Mesenchymal stem cell (in vitro differentiated cells and primary cell): ENCODE measurements around the gene C19orf25.

ENCODE experiments used
- DNase-seq: peaks from one replicate; pipeline ENCODE4 v3.0.0-alpha.2; 2013
- H2AFZ ChIP-seq: one replicate; pipeline ENCODE4 v1.6.1; 2013; ENCODE audit warnings: low read depth, mild to moderate bottlenecking, control low read depth, inconsistent platforms, low read length, moderate library complexity
- H2AK5ac ChIP-seq: 2 replicates; pipeline ENCODE4 v1.6.1; 2013; ENCODE audit warnings: low read length, moderate library complexity, mild to moderate bottlenecking, inconsistent platforms; ENCODE audit not compliant: severe bottlenecking
- H2BK120ac ChIP-seq: one replicate; pipeline ENCODE4 v1.6.1; 2013; ENCODE audit warnings: low read depth, mild to moderate bottlenecking, inconsistent platforms, low read length, moderate library complexity
- H2BK12ac ChIP-seq, 2 experiments: one replicate each; pipeline ENCODE4 v1.6.1; 2013; ENCODE audit warnings: inconsistent platforms in 2 of 2, low read length in 2 of 2, mild to moderate bottlenecking in 2 of 2, moderate library complexity in 2 of 2, control low read depth in 1 of 2
- H2BK15ac ChIP-seq: one replicate; pipeline ENCODE4 v1.6.1; 2013; ENCODE audit warnings: mild to moderate bottlenecking, low read depth, inconsistent platforms; ENCODE audit not compliant: poor library complexity, severe bottlenecking
- H2BK5ac ChIP-seq: 2 replicates; pipeline ENCODE4 v1.6.1; 2013; ENCODE audit warnings: low read depth, mild to moderate bottlenecking, low read length, control low read depth, inconsistent platforms; ENCODE audit not compliant: poor library complexity, severe bottlenecking
- H3K14ac ChIP-seq, 2 experiments: one replicate each; pipeline ENCODE4 v1.6.1; 2013; ENCODE audit warnings: inconsistent platforms in 2 of 2, low read length in 2 of 2, control low read depth in 1 of 2, mild to moderate bottlenecking in 1 of 2, moderate library complexity in 1 of 2
- H3K18ac ChIP-seq, 2 experiments: one replicate each; pipeline ENCODE4 v1.6.1; 2013; ENCODE audit warnings: inconsistent platforms in 2 of 2, low read length in 2 of 2, control low read depth in 1 of 2, low read depth in 1 of 2, mild to moderate bottlenecking in 1 of 2
- H3K23ac ChIP-seq, 2 experiments: one replicate each; pipeline ENCODE4 v1.6.1; 2013; ENCODE audit warnings: inconsistent platforms in 2 of 2, low read length in 2 of 2, mild to moderate bottlenecking in 2 of 2, moderate library complexity in 2 of 2, control low read depth in 1 of 2
- H3K27ac ChIP-seq: 2 replicates; pipeline ENCODE4 v1.5.1; 2013; ENCODE audit warnings: mild to moderate bottlenecking, moderate library complexity, low read length, control low read depth, inconsistent platforms; ENCODE audit not compliant: poor library complexity, severe bottlenecking
- H3K27me3 ChIP-seq, 2 experiments: 2 replicates each; pipeline versions ENCODE4 v1.6.1 to v1.7.0; 2013; ENCODE audit warnings: low read length in 2 of 2, mild to moderate bottlenecking in 2 of 2, moderate library complexity in 2 of 2, control low read depth in 1 of 2, inconsistent platforms in 1 of 2; ENCODE audit not compliant: control insufficient read depth in 1 of 2, insufficient read depth in 1 of 2
- H3K36me3 ChIP-seq, 2 experiments: 2 replicates each; pipeline versions ENCODE4 v1.6.1 to v1.7.0; 2013; ENCODE audit warnings: low read length in 2 of 2, control low read depth in 1 of 2, inconsistent platforms in 1 of 2, low read depth in 1 of 2, mild to moderate bottlenecking in 1 of 2; ENCODE audit not compliant: insufficient read depth in 2 of 2, control insufficient read depth in 1 of 2
- H3K4ac ChIP-seq, 2 experiments: one replicate each; pipeline ENCODE4 v1.6.1; 2013; ENCODE audit warnings: inconsistent platforms in 2 of 2, low read length in 2 of 2, mild to moderate bottlenecking in 2 of 2, moderate library complexity in 2 of 2, control low read depth in 1 of 2, low read depth in 1 of 2
- H3K4me1 ChIP-seq: 2 replicates; pipeline ENCODE4 v1.6.1; 2013; ENCODE audit warnings: low read depth, low read length, control low read depth; ENCODE audit not compliant: control insufficient read depth, insufficient read depth
- H3K4me2 ChIP-seq: 2 replicates; pipeline ENCODE4 v1.6.1; 2013; ENCODE audit warnings: low read length, mild to moderate bottlenecking, inconsistent platforms; ENCODE audit not compliant: poor library complexity, severe bottlenecking
- H3K4me3 ChIP-seq, 2 experiments: 2 replicates each; pipeline versions ENCODE4 v1.5.1 to v1.7.0; 2013; ENCODE audit warnings: low read length in 2 of 2, mild to moderate bottlenecking in 2 of 2, control low read depth in 1 of 2, low read depth in 1 of 2; ENCODE audit not compliant: insufficient read depth in 1 of 2
- H3K79me1 ChIP-seq: replicated peaks from 2 replicates; pipeline ENCODE4 v1.6.1; 2013; ENCODE audit warnings: mild to moderate bottlenecking, control low read depth, low read length, inconsistent platforms; ENCODE audit not compliant: poor library complexity, severe bottlenecking
- H3K9ac ChIP-seq: 2 replicates; pipeline ENCODE4 v1.7.0; 2013; ENCODE audit warnings: mild to moderate bottlenecking, low read length, moderate library complexity
- H3K9me3 ChIP-seq: 2 replicates; pipeline ENCODE4 v1.7.0; 2013; ENCODE audit warnings: mild to moderate bottlenecking, low read length; ENCODE audit not compliant: control insufficient read depth
- H4K8ac ChIP-seq: one replicate; pipeline ENCODE4 v1.6.1; 2013; ENCODE audit warnings: inconsistent platforms, mild to moderate bottlenecking, low read length, moderate library complexity
- H4K91ac ChIP-seq: one replicate; pipeline ENCODE4 v1.6.1; 2013; ENCODE audit warnings: mild to moderate bottlenecking, low read length, inconsistent platforms
- WGBS: methylation state at CpG from one replicate; pipeline ENCODE4 v1.1.7; 2013; ENCODE audit warnings: mixed read lengths; 5-methylcytosine and 5-hydroxymethylcytosine counted together

C19orf25 gene

DNA sequence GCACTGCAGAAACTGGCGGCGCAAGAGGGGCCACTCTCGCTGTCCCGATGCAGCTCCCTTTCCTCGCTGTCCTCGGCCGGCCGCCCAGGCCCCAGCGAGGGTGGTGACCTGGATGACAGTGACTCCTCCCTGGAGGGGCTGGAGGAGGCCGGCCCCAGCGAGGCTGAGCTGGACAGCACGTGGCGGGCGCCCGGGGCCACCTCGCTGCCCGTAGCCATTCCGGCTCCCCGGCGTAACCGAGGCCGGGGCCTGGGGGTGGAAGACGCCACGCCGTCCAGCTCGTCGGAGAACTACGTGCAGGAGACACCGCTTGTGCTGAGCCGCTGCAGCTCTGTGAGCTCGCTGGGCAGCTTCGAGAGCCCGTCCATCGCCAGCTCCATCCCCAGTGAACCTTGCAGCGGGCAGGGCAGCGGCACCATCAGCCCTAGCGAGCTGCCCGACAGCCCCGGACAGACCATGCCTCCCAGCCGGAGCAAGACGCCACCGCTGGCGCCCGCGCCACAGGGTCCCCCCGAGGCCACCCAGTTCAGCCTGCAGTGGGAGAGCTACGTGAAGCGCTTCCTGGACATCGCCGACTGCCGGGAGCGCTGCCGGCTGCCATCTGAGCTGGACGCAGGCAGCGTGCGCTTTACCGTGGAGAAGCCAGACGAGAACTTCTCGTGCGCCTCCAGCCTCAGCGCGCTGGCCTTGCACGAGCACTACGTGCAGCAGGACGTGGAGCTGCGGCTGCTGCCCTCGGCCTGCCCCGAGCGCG lies 12.4 kb downstream of the C19orf25 start:
- H3K79me1 ChIP-seq, result peaks cover 16% of the 10 kb centered on the region
- H3K4me3 ChIP-seq, result no peak overlapping the region
- H4K91ac ChIP-seq, result no peak overlapping the region
- no peak overlapping the region for H2BK120ac ChIP-seq
- H3K14ac ChIP-seq, result no peak overlapping the region
- H3K27ac ChIP-seq, result no peak overlapping the region
- no peak overlapping the region for H2AK5ac ChIP-seq
- H3K4me1 ChIP-seq, result peaks cover 61% of the 10 kb centered on the region
- H3K18ac ChIP-seq, result no peak overlapping the region
- H2AFZ ChIP-seq, result no peak overlapping the region
- H3K4me2 ChIP-seq, result no peak overlapping the region
- H3K36me3 ChIP-seq, result peaks cover 0 to 17% of the 10 kb centered on the region in 2 experiments
- DNase-seq, result no peak
- no peak overlapping the region for H3K4ac ChIP-seq
- no peak overlapping the region for H3K9ac ChIP-seq
- no peak overlapping the region for H2BK12ac ChIP-seq
- WGBS, result 24% methylated on average over 66 of the region's 70 CpGs
- no peak overlapping the region for H4K8ac ChIP-seq
- peaks cover 26 to 54% of the 10 kb centered on the region in 2 experiments for H3K27me3 ChIP-seq
- peak overlapping the region in 1 of 2 experiments; percentile 60 for H3K23ac ChIP-seq
- no peaks in the 10 kb centered on the region for H3K9me3 ChIP-seq
- H2BK5ac ChIP-seq, result no peak overlapping the region
- no peak overlapping the region for H2BK15ac ChIP-seq

DNA sequence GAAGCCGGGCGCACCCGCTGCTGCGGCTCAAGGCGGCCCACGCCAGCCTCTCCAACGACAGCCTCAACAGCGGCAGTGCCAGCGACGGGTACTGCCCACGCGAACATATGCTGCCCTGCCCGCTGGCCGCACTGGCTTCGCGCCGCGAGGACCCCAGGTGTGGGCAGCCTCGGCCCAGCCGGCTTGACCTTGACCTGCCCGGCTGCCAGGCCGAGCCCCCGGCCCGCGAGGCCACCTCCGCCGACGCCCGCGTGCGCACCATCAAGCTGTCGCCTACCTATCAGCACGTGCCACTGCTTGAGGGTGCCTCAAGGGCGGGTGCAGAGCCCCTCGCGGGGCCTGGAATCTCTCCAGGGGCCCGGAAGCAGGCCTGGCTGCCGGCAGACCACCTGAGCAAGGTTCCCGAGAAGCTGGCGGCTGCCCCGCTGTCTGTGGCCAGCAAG lies 13.0 kb downstream of the C19orf25 start:
- Histone ChIP-seq H3K27me3 (peaks cover 20 to 48% of the 10 kb centered on the region in 2 experiments), H3K4me3 (no peak overlapping the region), H2BK15ac (no peak overlapping the region), H3K27ac (no peak overlapping the region), H3K4me2 (no peak overlapping the region), H4K91ac (peak overlapping the region; percentile 27), H3K9me3 (no peaks in the 10 kb centered on the region), H3K14ac (no peak overlapping the region), H2AK5ac (no peak overlapping the region), H4K8ac (peak overlapping the region; percentile 13), H3K9ac (no peak overlapping the region), H3K79me1 (peaks cover 11% of the 10 kb centered on the region), H2AFZ (no peak overlapping the region), H2BK120ac (no peak overlapping the region), H2BK12ac (no peak overlapping the region), H3K4me1 (peaks cover 55% of the 10 kb centered on the region), H3K36me3 (peaks cover 0 to 20% of the 10 kb centered on the region in 2 experiments), H2BK5ac (no peak overlapping the region), H3K18ac (no peak overlapping the region), H3K4ac (no peak overlapping the region), H3K23ac (no peak overlapping the region)
- 61% methylated on average over 41 of the region's 41 CpGs for WGBS
- no peak for DNase-seq

- H2BK5ac ChIP-seq, result no peak overlapping the region
- H3K9me3 ChIP-seq, result no peaks in the 10 kb centered on the region
- H2AFZ ChIP-seq, result no peak overlapping the region
- peaks cover 49% of the 10 kb centered on the region for H3K4me1 ChIP-seq
- H3K36me3 ChIP-seq, result peaks cover 0 to 27% of the 10 kb centered on the region in 2 experiments
- 31% methylated on average over 83 of the region's 83 CpGs for WGBS
- no peak overlapping the region for H3K23ac ChIP-seq
- H3K4ac ChIP-seq, result no peak overlapping the region
- no peak overlapping the region for H2BK15ac ChIP-seq
- H3K14ac ChIP-seq, result no peak overlapping the region
- peak overlapping the region; percentile 31 for H3K4me2 ChIP-seq
- no peak overlapping the region for H2AK5ac ChIP-seq
- no peak overlapping the region for H3K27ac ChIP-seq
- no peak overlapping the region for H4K8ac ChIP-seq
- H4K91ac ChIP-seq, result peak overlapping the region; percentile 68
- H2BK120ac ChIP-seq, result no peak overlapping the region
- no peak overlapping the region for H2BK12ac ChIP-seq
- no peak overlapping the region for H3K18ac ChIP-seq
- peaks cover 14 to 42% of the 10 kb centered on the region in 2 experiments for H3K27me3 ChIP-seq
- H3K9ac ChIP-seq, result no peak overlapping the region
- peak; percentile 63 for DNase-seq
- H3K4me3 ChIP-seq, result peak overlapping the region in 1 of 2 experiments; percentile 40
- H3K79me1 ChIP-seq, result peaks cover 11% of the 10 kb centered on the region
Measured at GRCh38 chr19:1465191-1466016, 13.6 kb downstream of the C19orf25 start.

- Histone ChIP-seq H3K36me3 (peaks cover 0 to 35% of the 10 kb centered on the region in 2 experiments), H2BK120ac (no peak overlapping the region), H3K27me3 (peaks cover 22 to 38% of the 10 kb centered on the region in 2 experiments), H4K91ac (no peak overlapping the region), H2BK15ac (no peak overlapping the region), H2BK5ac (no peak overlapping the region), H3K4me1 (peaks cover 17% of the 10 kb centered on the region), H3K79me1 (peaks cover 8% of the 10 kb centered on the region), H3K18ac (no peak overlapping the region), H3K4ac (no peak overlapping the region), H2AFZ (no peak overlapping the region), H3K23ac (no peak overlapping the region), H3K4me3 (no peak overlapping the region), H3K14ac (no peak overlapping the region), H4K8ac (no peak overlapping the region), H3K9ac (no peak overlapping the region), H2BK12ac (no peak overlapping the region), H3K4me2 (no peak overlapping the region), H2AK5ac (no peak overlapping the region), H3K9me3 (no peaks in the 10 kb centered on the region), H3K27ac (no peak overlapping the region)
- DNase-seq, result no peak
- 91% methylated on average over 24 of the region's 24 CpGs for WGBS
Measured at GRCh38 chr19:1461862-1462261, 17.2 kb downstream of the C19orf25 start.
